Neutrophil (primary cell): ENCODE results near the gene TBC1D14.

Experiments
- H3K27ac ChIP-seq: fragments of 200-600 bp; sonication (generic); 2 replicates; pipeline ENCODE4 v1.5.1; 2016; ENCODE audit warnings: mild to moderate bottlenecking, moderate library complexity
- H3K27me3 ChIP-seq: fragments of 200-600 bp; sonication (generic); 2 replicates; pipeline ENCODE4 v1.6.0; 2016; ENCODE audit warnings: mild to moderate bottlenecking
- H3K36me3 ChIP-seq: fragments of 200-600 bp; sonication (generic); 2 replicates; pipeline ENCODE4 v1.5.1; 2017
- H3K4me1 ChIP-seq, 2 experiments: fragments of 200-600 bp in 1 of 2; sonication (generic) in 1 of 2; 1 replicate in 1 of 2; 2 replicates in 1 of 2; pipeline versions ENCODE4 v1.5.1 to v1.6.1; 2013 to 2016; ENCODE audit warnings: low read depth in 1 of 2, low read length in 1 of 2, mild to moderate bottlenecking in 1 of 2, moderate library complexity in 1 of 2; ENCODE audit not compliant: control insufficient read depth in 1 of 2, insufficient read depth in 1 of 2
- H3K4me3 ChIP-seq, 2 experiments: fragments of 200-600 bp in 1 of 2; sonication (generic) in 1 of 2; 1 replicate in 1 of 2; 2 replicates in 1 of 2; pipeline ENCODE4 v1.5.1; 2013 to 2016; ENCODE audit warnings: low read depth in 1 of 2, low read length in 1 of 2, mild to moderate bottlenecking in 1 of 2, moderate library complexity in 1 of 2
- H3K9me3 ChIP-seq: fragments of 200-600 bp; sonication (generic); 2 replicates; pipeline ENCODE4 v1.5.1; 2016
- CTCF ChIP-seq: fragments of 200-600 bp; sonication (generic); IDR thresholded peaks from 2 replicates; pipeline ENCODE4 v1.5.1; 2016; ENCODE audit warnings: antibody characterized with exemption

The TBC1D14 gene

DNA sequence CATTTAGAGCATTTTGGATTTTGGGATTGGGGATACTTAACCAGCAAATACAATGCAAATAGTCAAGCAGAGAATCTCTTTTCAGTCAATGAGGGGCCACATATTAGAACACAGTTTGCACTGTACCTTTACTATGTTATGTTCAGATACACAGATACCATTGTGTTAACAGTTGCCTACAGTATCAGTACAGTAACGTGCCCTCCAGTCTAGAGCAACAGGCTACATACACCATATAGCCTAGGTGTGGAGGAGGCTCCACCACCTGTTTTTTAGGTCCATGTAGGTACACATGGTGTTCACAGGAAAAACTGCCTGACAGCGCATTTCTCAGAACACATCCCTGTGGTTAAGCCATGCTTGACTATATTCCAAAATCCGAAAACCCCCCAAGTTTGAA is 149.2 kb downstream of the TBC1D14 start:
- H3K9me3 ChIP-seq = no peaks in the 10 kb centered on the region
- peak overlapping the region in 1 of 2 experiments; percentile 50 for H3K4me3 ChIP-seq
- TF ChIP-seq CTCF = no peak
- H3K4me1 ChIP-seq = peaks cover 57 to 61% of the 10 kb centered on the region in 2 experiments
- peak overlapping the region; percentile 83 for H3K27ac ChIP-seq
- peaks cover 40% of the 10 kb centered on the region for H3K36me3 ChIP-seq
- no peaks in the 10 kb centered on the region for H3K27me3 ChIP-seq

GRCh38 chr4:7059662-7060061 is 150.0 kb downstream of the TBC1D14 start:
- Histone ChIP-seq H3K4me3 (peak overlapping the region; percentile 26 to 50), H3K36me3 (peaks cover 32% of the 10 kb centered on the region), H3K27me3 (no peaks in the 10 kb centered on the region), H3K4me1 (peaks cover 50 to 53% of the 10 kb centered on the region in 2 experiments), H3K27ac (peak overlapping the region; percentile 83), H3K9me3 (no peaks in the 10 kb centered on the region)
- TF ChIP-seq CTCF = no peak

- TF ChIP-seq CTCF = no peak
- H3K9me3 ChIP-seq = no peaks in the 10 kb centered on the region
- H3K4me1 ChIP-seq = peaks cover 51 to 53% of the 10 kb centered on the region in 2 experiments
- H3K36me3 ChIP-seq = peaks cover 23% of the 10 kb centered on the region
- H3K27me3 ChIP-seq = no peaks in the 10 kb centered on the region
- peak overlapping the region; percentile 26 to 50 for H3K4me3 ChIP-seq
- H3K27ac ChIP-seq = peak overlapping the region; percentile 83
Observed at GRCh38 chr4:7060346-7061150, 150.9 kb downstream of the TBC1D14 start.

- Histone ChIP-seq H3K27ac (peak overlapping the region; percentile 83), H3K27me3 (no peaks in the 10 kb centered on the region), H3K36me3 (peaks cover 11% of the 10 kb centered on the region), H3K4me1 (peaks cover 64 to 65% of the 10 kb centered on the region in 2 experiments), H3K9me3 (no peaks in the 10 kb centered on the region), H3K4me3 (no peak overlapping the region)
- TF ChIP-seq CTCF = no peak
Observed at GRCh38 chr4:7061815-7062214, 152.2 kb downstream of the TBC1D14 start.

DNA sequence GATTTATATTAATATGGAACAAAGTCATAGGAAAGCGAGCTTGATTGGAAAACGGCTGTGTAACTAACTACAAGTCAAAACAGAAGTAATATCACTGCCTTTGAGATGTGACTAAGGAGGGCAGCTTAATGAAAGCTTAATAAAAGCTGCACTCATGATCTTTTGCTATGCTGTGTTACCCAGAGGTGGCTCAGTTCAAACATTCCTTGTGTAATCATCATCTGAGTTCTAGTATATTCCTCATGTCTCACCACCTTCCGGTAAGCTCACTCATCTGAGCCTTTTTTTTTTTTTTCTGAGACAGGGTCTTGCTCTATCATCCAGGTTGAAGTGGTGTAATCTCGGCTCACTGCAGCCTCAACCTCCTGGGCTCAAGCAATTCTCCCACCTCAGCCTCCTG is 153.2 kb downstream of the TBC1D14 start:
- Histone ChIP-seq H3K9me3 (no peaks in the 10 kb centered on the region), H3K27me3 (no peaks in the 10 kb centered on the region), H3K27ac (peak overlapping the region; percentile 27), H3K4me3 (no peak overlapping the region), H3K36me3 (peaks cover 6% of the 10 kb centered on the region), H3K4me1 (peaks cover 68 to 72% of the 10 kb centered on the region in 2 experiments)
- no peak for TF ChIP-seq CTCF
